ENCODE results near the gene PARP8.
"Not testable (repeated sequence)": the region's sequence is repeated elsewhere in the genome, so short reads cannot be mapped to it uniquely, and the experiment has no call there.

PARP8 gene

GRCh38 chr5:50691399-50692016, 25.1 kb downstream of the PARP8 start:
- no peak for DNase-seq

GRCh38 chr5:50694027-50694590, 27.7 kb downstream of the PARP8 start:
- DNase-seq = no peak

- not testable (repeated sequence) for DNase-seq
These were observed 28.2 kb downstream of the PARP8 start for GRCh38 chr5:50694626-50695025.

GRCh38 chr5:50697739-50698138, 31.3 kb downstream of the PARP8 start:
- no peak for DNase-seq

- no peak for DNase-seq
These were observed 33.3 kb downstream of the PARP8 start for GRCh38 chr5:50699737-50700136.

- no peak for DNase-seq
These were observed 34.3 kb downstream of the PARP8 start for GRCh38 chr5:50700706-50701105.

GRCh38 chr5:50702615-50703366, 36.4 kb downstream of the PARP8 start:
- no peak for DNase-seq

GRCh38 chr5:50703367-50703666, 36.9 kb downstream of the PARP8 start:
- no peak for DNase-seq

GRCh38 chr5:50704730-50705129, 38.3 kb downstream of the PARP8 start:
- DNase-seq = no peak

- no peak for DNase-seq
These were observed 43.0 kb downstream of the PARP8 start for GRCh38 chr5:50709471-50709870.

- no peak for DNase-seq
These were observed 44.4 kb downstream of the PARP8 start for GRCh38 chr5:50710838-50711237.

- DNase-seq = no peak
These were observed 44.8 kb downstream of the PARP8 start for GRCh38 chr5:50711280-50711679.

- no peak for DNase-seq
These were observed 46.0 kb downstream of the PARP8 start for GRCh38 chr5:50712479-50712878.

- no peak for DNase-seq
These were observed 48.6 kb downstream of the PARP8 start for GRCh38 chr5:50715001-50715400.

GRCh38 chr5:50716134-50716533, 49.7 kb downstream of the PARP8 start:
- no peak for DNase-seq

- DNase-seq = no peak
These were observed 51.2 kb downstream of the PARP8 start for GRCh38 chr5:50717651-50718050.

GRCh38 chr5:50720061-50720710, 53.7 kb downstream of the PARP8 start:
- no peak for DNase-seq

GRCh38 chr5:50722223-50722622, 55.8 kb downstream of the PARP8 start:
- no peak for DNase-seq

- no peak for DNase-seq
These were observed 57.8 kb downstream of the PARP8 start for GRCh38 chr5:50724262-50724661.

- DNase-seq = no peak
These were observed 59.5 kb downstream of the PARP8 start for GRCh38 chr5:50725800-50726474.

GRCh38 chr5:50726475-50727148, 60.2 kb downstream of the PARP8 start:
- DNase-seq = no peak

GRCh38 chr5:50727149-50727496, 60.7 kb downstream of the PARP8 start:
- DNase-seq = no peak

GRCh38 chr5:50727845-50728244, 61.4 kb downstream of the PARP8 start:
- no peak for DNase-seq

All from amniotic stem cell (primary cell).